ENCODE results near the gene CD300LF. TPM values are rescaled to one million over a fixed set of nuclear protein-coding genes. Genes with fewer than 3 reads are reported as not detected.
A peak's percentile ranks its signal among the peaks of the same experiment; 100 is the strongest.

Gene CD300LF
- polyA plus RNA-seq, 3 donors, result 112 to 184 (median 175) TPM

- WGBS (ENCODE audit: insufficient coverage), result 100% methylated on average over 2 of the region's 4 CpGs
- Mint-ChIP-seq H3K36me3 (no peaks in the 10 kb centered on the region), H3K4me1 (peaks cover 5% of the 10 kb centered on the region), H3K9me3 (peaks cover 0 to 2% (median 0%) of the 10 kb centered on the region in 7 donors), H3K27me3 (ENCODE audit: low read depth in 3 of 3) (peaks cover 1 to 3% (median 3%) of the 10 kb centered on the region in 3 donors), H3K4me3 (no peak overlapping the region), H3K27ac (no peak overlapping the region)
- H3K36me3 ChIP-seq (replicated peaks in 1 of 2; ENCODE audit: control insufficient read depth in 1 of 2, insufficient read depth in 2 of 2, low read length in 2 of 2), result no peaks in the 10 kb centered on the region
- no peaks in the 10 kb centered on the region for H4K20me1 ChIP-seq (ENCODE audit: insufficient read depth, low read length)
- H3K9me3 ChIP-seq (replicated peaks in 1 of 2; ENCODE audit: control insufficient read depth in 1 of 2, insufficient read depth in 1 of 2, low read length in 2 of 2), result no peaks in the 10 kb centered on the region
- no peak overlapping the region for H3K27ac ChIP-seq (ENCODE audit: low read depth in 1 of 2, low read length in 2 of 2)
- TF ChIP-seq CTCF (IDR thresholded peaks at IDR 0.05), result no peak
- H3K9ac ChIP-seq (ENCODE audit: insufficient read depth, low read length, poor library complexity, severe bottlenecking), result no peak overlapping the region
- no peaks in the 10 kb centered on the region for H3K4me1 ChIP-seq (ENCODE audit: control insufficient read depth in 1 of 2, insufficient read depth in 2 of 2, low read length in 2 of 2)
- H3K27me3 ChIP-seq (ENCODE audit: control insufficient read depth in 2 of 2, insufficient read depth in 2 of 2, low read length in 2 of 2), result no peaks in the 10 kb centered on the region
- no peaks in the 10 kb centered on the region for H3K79me2 ChIP-seq (ENCODE audit: insufficient read depth, low read length)
- no peak for DNase-seq
- no peak overlapping the region for H3K4me3 ChIP-seq (replicated peaks in 1 of 3; ENCODE audit: low read depth in 2 of 3, low read length in 3 of 3)
- intact Hi-C loops (cut with micrococcal nuclease), result no loop called here
- H2AFZ ChIP-seq (ENCODE audit: insufficient read depth, low read depth, low read length, poor library complexity, severe bottlenecking), result no peak overlapping the region
- no peak overlapping the region for H3K4me2 ChIP-seq (replicated peaks; ENCODE audit: extremely low read depth, low read length, poor library complexity, severe bottlenecking)
Observed at GRCh38 chr17:74722782-74723181, 10.1 kb upstream of the CD300LF start.

- H3K27ac Mint-ChIP-seq, result peak overlapping the region in 1 of 7 donors; percentile 83
- DNase-seq, result no peak
- H3K4me3 Mint-ChIP-seq, result no peak overlapping the region
- H3K27ac ChIP-seq (ENCODE audit: low read depth in 1 of 2, low read length in 2 of 2), result no peak overlapping the region
- no peaks in the 10 kb centered on the region for H3K79me2 ChIP-seq (ENCODE audit: insufficient read depth, low read length)
- 100% methylated on average over 4 of the region's 4 CpGs for WGBS (ENCODE audit: insufficient coverage)
- H3K36me3 Mint-ChIP-seq, result no peaks in the 10 kb centered on the region
- TF ChIP-seq CTCF (IDR thresholded peaks at IDR 0.05), result no peak
- no peak overlapping the region for H3K4me2 ChIP-seq (replicated peaks; ENCODE audit: extremely low read depth, low read length, poor library complexity, severe bottlenecking)
- no peak overlapping the region for H2AFZ ChIP-seq (ENCODE audit: insufficient read depth, low read depth, low read length, poor library complexity, severe bottlenecking)
- H3K27me3 Mint-ChIP-seq (ENCODE audit: low read depth in 3 of 3), result peaks cover 3 to 4% (median 4%) of the 10 kb centered on the region in 3 donors
- no peaks in the 10 kb centered on the region for H4K20me1 ChIP-seq (ENCODE audit: insufficient read depth, low read length)
- H3K4me3 ChIP-seq (replicated peaks in 1 of 3; ENCODE audit: low read depth in 2 of 3, low read length in 3 of 3), result no peak overlapping the region
- no peaks in the 10 kb centered on the region for H3K4me1 Mint-ChIP-seq
- H3K9ac ChIP-seq (ENCODE audit: insufficient read depth, low read length, poor library complexity, severe bottlenecking), result no peak overlapping the region
- no peaks in the 10 kb centered on the region for H3K36me3 ChIP-seq (replicated peaks in 1 of 2; ENCODE audit: control insufficient read depth in 1 of 2, insufficient read depth in 2 of 2, low read length in 2 of 2)
- no peaks in the 10 kb centered on the region for H3K27me3 ChIP-seq (ENCODE audit: control insufficient read depth in 2 of 2, insufficient read depth in 2 of 2, low read length in 2 of 2)
- no peaks in the 10 kb centered on the region for H3K4me1 ChIP-seq (ENCODE audit: control insufficient read depth in 1 of 2, insufficient read depth in 2 of 2, low read length in 2 of 2)
- H3K9me3 Mint-ChIP-seq, result peaks cover 0 to 2% (median 0%) of the 10 kb centered on the region in 7 donors
- intact Hi-C loops (cut with micrococcal nuclease), result no loop called here
- H3K9me3 ChIP-seq (replicated peaks in 1 of 2; ENCODE audit: control insufficient read depth in 1 of 2, insufficient read depth in 1 of 2, low read length in 2 of 2), result no peaks in the 10 kb centered on the region
Observed at GRCh38 chr17:74720506-74720905, 7.8 kb upstream of the CD300LF start.

Measured in CD14-positive monocyte (primary cell).